ENCODE measurements around the gene ST3GAL4. TPM values are rescaled to one million over a fixed set of nuclear protein-coding genes. Genes with fewer than 3 reads are reported as not detected.

Gene ST3GAL4
- polyA plus RNA-seq, 2 of the 4 experiments (the other 2 are of a cell fraction): 11.9 to 17.5 TPM

- no peak for TF ChIP-seq HOXA7 (CRISPR knock-in tag; IDR thresholded peaks at IDR 0.05)
- no peak for TF ChIP-seq JUNB (IDR thresholded peaks at IDR 0.05)
- TF ChIP-seq FOXS1 (CRISPR knock-in tag; IDR thresholded peaks at IDR 0.05): no peak
- TF ChIP-seq CHD4 (IDR thresholded peaks at IDR 0.05; ENCODE audit: borderline replicate concordance): no peak
- TF ChIP-seq, protein P1, sequence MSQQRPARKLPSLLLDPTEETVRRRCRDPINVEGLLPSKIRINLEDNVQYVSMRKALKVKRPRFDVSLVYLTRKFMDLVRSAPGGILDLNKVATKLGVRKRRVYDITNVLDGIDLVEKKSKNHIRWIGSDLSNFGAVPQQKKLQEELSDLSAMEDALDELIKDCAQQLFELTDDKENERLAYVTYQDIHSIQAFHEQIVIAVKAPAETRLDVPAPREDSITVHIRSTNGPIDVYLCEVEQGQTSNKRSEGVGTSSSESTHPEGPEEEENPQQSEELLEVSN (IDR thresholded peaks at IDR 0.05; ENCODE audit: borderline replicate concordance, low read depth): no peak
- TF ChIP-seq FOSL2 (IDR thresholded peaks at IDR 0.05): no peak
- no peak for TF ChIP-seq FOSL2 (CRISPR knock-in tag; IDR thresholded peaks at IDR 0.05)
- no peak for TF ChIP-seq POLR2A (IDR thresholded peaks at IDR 0.05; ENCODE audit: low read length)
- no peak for TF ChIP-seq RFX5 (IDR thresholded peaks at IDR 0.05)
- TF ChIP-seq, protein P2, sequence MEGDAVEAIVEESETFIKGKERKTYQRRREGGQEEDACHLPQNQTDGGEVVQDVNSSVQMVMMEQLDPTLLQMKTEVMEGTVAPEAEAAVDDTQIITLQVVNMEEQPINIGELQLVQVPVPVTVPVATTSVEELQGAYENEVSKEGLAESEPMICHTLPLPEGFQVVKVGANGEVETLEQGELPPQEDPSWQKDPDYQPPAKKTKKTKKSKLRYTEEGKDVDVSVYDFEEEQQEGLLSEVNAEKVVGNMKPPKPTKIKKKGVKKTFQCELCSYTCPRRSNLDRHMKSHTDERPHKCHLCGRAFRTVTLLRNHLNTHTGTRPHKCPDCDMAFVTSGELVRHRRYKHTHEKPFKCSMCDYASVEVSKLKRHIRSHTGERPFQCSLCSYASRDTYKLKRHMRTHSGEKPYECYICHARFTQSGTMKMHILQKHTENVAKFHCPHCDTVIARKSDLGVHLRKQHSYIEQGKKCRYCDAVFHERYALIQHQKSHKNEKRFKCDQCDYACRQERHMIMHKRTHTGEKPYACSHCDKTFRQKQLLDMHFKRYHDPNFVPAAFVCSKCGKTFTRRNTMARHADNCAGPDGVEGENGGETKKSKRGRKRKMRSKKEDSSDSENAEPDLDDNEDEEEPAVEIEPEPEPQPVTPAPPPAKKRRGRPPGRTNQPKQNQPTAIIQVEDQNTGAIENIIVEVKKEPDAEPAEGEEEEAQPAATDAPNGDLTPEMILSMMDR (IDR thresholded peaks at IDR 0.05): no peak
- TF ChIP-seq ESRRA (IDR thresholded peaks at IDR 0.05; ENCODE audit: borderline replicate concordance, low read length): no peak
- no peak for TF ChIP-seq JUN (IDR thresholded peaks at IDR 0.05)
- TF ChIP-seq MAZ (IDR thresholded peaks at IDR 0.05; ENCODE audit: borderline replicate concordance, low read depth, low read length): no peak
- no peak for TF ChIP-seq CBX2 (IDR thresholded peaks at IDR 0.05; ENCODE audit: borderline replicate concordance, low read depth)
- no peak for TF ChIP-seq MAX (IDR thresholded peaks at IDR 0.05)
- TF ChIP-seq KDM5A (IDR thresholded peaks at IDR 0.05): no peak
- no peak for TF ChIP-seq EP300 (IDR thresholded peaks at IDR 0.05)
- no peak for TF ChIP-seq CHD2 (IDR thresholded peaks at IDR 0.05; ENCODE audit: low read length, partially characterized antibody)
- no peak overlapping the region for H3K4me2 ChIP-seq
- no peak overlapping the region for H3K4me3 ChIP-seq
- ChIA-PET CTCF (interaction anchor here (1.0 to 1.2 kb wide), 2 partner anchors 8 to 48 kb away, joined by 4 to 6 read pairs; no protein-coding TSS in a partner anchor), POLR2A (no interaction called here)
- H3K27ac ChIP-seq: no peak overlapping the region
- FAIRE-seq (no peak), ATAC-seq (no peak), DNase-seq (ENCODE audit: low read depth in 1 of 2, low spot score in 1 of 2) (no peak)
- H3K9me3 ChIP-seq: no peaks in the 10 kb centered on the region
- WGBS (ENCODE audit: missing lambda C conversion rate): 100% methylated on average over 3 of the region's 6 CpGs
- H3K4me1 ChIP-seq: 0 out of 3 replicates have a peak, but pooled peaks cover 7% of the 10 kb centered on the region
Observed at GRCh38 chr11:126432525-126432924, 77.0 kb downstream of the ST3GAL4 start.

DNA sequence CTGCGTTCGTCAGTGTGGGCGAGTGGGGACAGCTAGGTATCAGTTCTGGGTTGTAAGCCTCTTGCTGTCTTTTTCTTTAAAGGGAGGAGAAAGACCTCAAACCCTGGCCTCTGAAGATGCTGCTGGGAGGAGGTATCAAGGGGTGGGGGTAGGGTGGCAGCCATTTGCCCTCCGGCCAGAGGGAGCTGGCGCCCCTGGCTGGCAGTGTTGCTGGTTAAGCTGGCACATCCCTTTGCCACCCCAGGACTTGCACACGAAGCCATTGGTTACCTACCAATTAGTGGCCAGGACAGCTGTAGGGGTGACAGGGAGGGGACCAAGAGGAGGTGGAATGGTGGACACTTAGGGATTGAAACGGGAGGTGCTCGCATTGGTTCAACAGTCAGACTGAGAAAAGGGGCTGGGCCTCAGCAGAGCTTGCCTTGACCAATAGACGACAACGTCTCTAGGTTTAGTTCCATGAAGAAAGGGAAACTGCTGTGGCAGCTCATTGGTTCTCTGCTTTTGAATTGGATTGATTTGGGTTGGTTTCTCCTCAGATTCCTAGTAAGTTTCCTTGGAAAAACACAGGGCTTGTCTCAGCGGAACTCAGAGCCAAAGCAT lies 77.9 kb downstream of the ST3GAL4 start:
- no peak overlapping the region for H3K27ac ChIP-seq
- FAIRE-seq (no peak), DNase-seq (ENCODE audit: low read depth in 1 of 2, low spot score in 1 of 2) (no peak), ATAC-seq (no peak)
- TF ChIP-seq HOXB5 (CRISPR knock-in tag; IDR thresholded peaks at IDR 0.05) (no peak), EP300 (IDR thresholded peaks at IDR 0.05) (no peak), HES2 (IDR thresholded peaks at IDR 0.05) (no peak), CBX2 (IDR thresholded peaks at IDR 0.05; ENCODE audit: borderline replicate concordance, low read depth) (no peak), KDM1A (IDR thresholded peaks at IDR 0.05; ENCODE audit: low read depth) (no peak), HEYL (CRISPR knock-in tag; IDR thresholded peaks at IDR 0.05) (no peak), FOXS1 (CRISPR knock-in tag; IDR thresholded peaks at IDR 0.05) (no peak), ELK1 (IDR thresholded peaks at IDR 0.05; ENCODE audit: low read depth, low read length) (no peak), MAFK (IDR thresholded peaks at IDR 0.05; ENCODE audit: partially characterized antibody) (no peak), MAZ (IDR thresholded peaks at IDR 0.05; ENCODE audit: borderline replicate concordance, low read depth, low read length) (no peak), POLR2A (IDR thresholded peaks at IDR 0.05; ENCODE audit: low read length) (no peak), HDAC2 (IDR thresholded peaks at IDR 0.05) (no peak), FOSB (CRISPR knock-in tag; IDR thresholded peaks at IDR 0.05) (no peak)
- TF ChIP-seq, protein P3, sequence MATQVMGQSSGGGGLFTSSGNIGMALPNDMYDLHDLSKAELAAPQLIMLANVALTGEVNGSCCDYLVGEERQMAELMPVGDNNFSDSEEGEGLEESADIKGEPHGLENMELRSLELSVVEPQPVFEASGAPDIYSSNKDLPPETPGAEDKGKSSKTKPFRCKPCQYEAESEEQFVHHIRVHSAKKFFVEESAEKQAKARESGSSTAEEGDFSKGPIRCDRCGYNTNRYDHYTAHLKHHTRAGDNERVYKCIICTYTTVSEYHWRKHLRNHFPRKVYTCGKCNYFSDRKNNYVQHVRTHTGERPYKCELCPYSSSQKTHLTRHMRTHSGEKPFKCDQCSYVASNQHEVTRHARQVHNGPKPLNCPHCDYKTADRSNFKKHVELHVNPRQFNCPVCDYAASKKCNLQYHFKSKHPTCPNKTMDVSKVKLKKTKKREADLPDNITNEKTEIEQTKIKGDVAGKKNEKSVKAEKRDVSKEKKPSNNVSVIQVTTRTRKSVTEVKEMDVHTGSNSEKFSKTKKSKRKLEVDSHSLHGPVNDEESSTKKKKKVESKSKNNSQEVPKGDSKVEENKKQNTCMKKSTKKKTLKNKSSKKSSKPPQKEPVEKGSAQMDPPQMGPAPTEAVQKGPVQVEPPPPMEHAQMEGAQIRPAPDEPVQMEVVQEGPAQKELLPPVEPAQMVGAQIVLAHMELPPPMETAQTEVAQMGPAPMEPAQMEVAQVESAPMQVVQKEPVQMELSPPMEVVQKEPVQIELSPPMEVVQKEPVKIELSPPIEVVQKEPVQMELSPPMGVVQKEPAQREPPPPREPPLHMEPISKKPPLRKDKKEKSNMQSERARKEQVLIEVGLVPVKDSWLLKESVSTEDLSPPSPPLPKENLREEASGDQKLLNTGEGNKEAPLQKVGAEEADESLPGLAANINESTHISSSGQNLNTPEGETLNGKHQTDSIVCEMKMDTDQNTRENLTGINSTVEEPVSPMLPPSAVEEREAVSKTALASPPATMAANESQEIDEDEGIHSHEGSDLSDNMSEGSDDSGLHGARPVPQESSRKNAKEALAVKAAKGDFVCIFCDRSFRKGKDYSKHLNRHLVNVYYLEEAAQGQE (IDR thresholded peaks at IDR 0.05): no peak
- POLR2A ChIA-PET: no interaction called here
- H3K9me3 ChIP-seq: no peaks in the 10 kb centered on the region
- CTCF ChIA-PET: interaction anchor here (1.0 to 1.3 kb wide), 3 partner anchors 9 to 123 kb away, joined by 3 to 4 read pairs (median 3); no protein-coding TSS in a partner anchor
- H3K4me1 ChIP-seq: 0 out of 3 replicates have a peak, but pooled peaks cover 7% of the 10 kb centered on the region
- H3K4me2 ChIP-seq: no peak overlapping the region
- 93% methylated on average over 8 of the region's 11 CpGs for WGBS (ENCODE audit: missing lambda C conversion rate)
- no peak overlapping the region for H3K4me3 ChIP-seq

Data from A549 (cell line).